ENCODE data around the gene PNPLA8.
A peak's percentile ranks its signal among the peaks of the same experiment; 100 is the strongest.

Gene PNPLA8

DNA sequence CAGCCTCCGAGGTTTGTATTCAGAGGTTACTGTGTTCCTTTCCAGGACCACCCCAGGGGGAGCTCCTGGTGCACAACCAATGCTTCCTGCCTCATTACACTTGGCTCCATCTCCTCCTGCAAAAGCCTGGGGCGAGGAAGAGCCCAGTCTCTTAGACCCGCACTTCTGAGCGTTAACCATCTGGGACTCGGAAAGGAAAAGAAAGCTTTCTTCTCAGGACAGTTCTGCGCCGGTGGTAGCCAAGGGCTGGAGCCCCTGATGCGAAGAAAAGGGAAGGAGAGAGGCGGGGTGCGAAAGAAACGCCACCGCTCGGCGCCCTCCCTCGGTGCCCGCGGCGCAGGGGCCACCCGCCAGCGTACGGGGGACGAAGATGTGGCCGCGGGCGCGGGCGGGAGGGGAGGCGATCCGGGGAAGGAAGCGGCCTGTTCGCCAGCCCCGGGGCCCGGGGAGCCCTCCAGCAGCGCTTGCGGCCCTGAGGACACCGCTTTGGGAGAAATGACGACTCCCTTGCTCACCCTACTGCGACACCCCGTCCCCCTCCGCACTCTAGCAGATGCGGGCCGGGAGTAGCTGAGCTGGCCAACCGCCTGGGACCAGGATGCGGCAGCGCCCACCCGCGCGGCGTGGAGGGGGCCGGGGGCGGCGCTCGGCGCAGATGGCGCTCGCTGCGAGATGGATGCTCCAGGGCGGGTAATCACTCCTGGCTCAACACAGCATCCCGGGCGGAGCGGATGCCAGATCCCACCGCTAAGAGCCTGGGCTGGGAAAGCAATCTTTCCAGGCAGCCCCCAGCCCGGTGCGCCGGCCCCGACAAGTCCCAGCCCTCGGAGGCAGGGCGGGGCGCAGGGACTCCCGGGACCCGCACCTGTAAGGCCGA, 71.0 kb downstream of the PNPLA8 start (continued):
- TF ChIP-seq ZNF366 (tag by site-specific recombination; conservative IDR thresholded peaks at IDR 0.05) = no peak; the same call in 1 of the 2 replicates
- peak; percentile 32; the same call in 1 of the 2 replicates for TF ChIP-seq KLF16 (tag by site-specific recombination; IDR thresholded peaks at IDR 0.05)
- TF ChIP-seq ZNF76 (tag by site-specific recombination; IDR thresholded peaks at IDR 0.05; ENCODE audit: borderline replicate concordance, low read depth) = peak; percentile 52; the same call in 1 of the 2 replicates
- TF ChIP-seq, protein P1, sequence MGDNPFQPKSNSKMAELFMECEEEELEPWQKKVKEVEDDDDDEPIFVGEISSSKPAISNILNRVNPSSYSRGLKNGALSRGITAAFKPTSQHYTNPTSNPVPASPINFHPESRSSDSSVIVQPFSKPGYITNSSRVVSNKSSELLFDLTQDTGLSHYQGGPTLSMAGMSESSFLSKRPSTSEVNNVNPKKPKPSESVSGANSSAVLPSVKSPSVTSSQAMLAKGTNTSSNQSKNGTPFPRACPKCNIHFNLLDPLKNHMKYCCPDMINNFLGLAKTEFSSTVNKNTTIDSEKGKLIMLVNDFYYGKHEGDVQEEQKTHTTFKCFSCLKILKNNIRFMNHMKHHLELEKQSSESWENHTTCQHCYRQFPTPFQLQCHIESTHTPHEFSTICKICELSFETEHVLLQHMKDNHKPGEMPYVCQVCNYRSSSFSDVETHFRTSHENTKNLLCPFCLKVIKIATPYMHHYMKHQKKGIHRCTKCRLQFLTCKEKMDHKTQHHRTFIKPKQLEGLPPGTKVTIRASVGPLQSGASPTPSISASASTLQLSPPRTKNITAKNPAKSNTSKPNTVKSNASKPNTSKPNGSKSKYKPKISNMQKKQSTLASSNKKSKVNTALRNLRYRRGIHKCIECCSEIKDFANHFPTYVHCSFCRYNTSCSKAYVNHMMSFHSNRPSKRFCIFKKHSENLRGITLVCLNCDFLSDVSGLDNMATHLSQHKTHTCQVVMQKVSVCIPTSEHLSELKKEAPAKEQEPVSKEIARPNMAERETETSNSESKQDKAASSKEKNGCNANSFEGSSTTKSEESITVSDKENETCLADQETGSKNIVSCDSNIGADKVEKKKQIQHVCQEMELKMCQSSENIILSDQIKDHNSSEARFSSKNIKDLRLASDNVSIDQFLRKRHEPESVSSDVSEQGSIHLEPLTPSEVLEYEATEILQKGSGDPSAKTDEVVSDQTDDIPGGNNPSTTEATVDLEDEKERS (tag by site-specific recombination; IDR thresholded peaks at IDR 0.05) = no peak
- TF ChIP-seq ZNF302 (tag by site-specific recombination; IDR thresholded peaks at IDR 0.05; ENCODE audit: low read depth) = no peak
- TF ChIP-seq ZNF514 (tag by site-specific recombination; IDR thresholded peaks at IDR 0.05) = no peak
- no peak for TF ChIP-seq ZNF501 (tag by site-specific recombination; IDR thresholded peaks at IDR 0.05)
- TF ChIP-seq SALL2 (tag by site-specific recombination; IDR thresholded peaks at IDR 0.05; ENCODE audit: borderline replicate concordance) = no peak
- TF ChIP-seq, protein P2, sequence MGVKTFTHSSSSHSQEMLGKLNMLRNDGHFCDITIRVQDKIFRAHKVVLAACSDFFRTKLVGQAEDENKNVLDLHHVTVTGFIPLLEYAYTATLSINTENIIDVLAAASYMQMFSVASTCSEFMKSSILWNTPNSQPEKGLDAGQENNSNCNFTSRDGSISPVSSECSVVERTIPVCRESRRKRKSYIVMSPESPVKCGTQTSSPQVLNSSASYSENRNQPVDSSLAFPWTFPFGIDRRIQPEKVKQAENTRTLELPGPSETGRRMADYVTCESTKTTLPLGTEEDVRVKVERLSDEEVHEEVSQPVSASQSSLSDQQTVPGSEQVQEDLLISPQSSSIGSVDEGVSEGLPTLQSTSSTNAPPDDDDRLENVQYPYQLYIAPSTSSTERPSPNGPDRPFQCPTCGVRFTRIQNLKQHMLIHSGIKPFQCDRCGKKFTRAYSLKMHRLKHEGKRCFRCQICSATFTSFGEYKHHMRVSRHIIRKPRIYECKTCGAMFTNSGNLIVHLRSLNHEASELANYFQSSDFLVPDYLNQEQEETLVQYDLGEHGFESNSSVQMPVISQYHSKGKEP (tag by site-specific recombination; IDR thresholded peaks at IDR 0.05) = no peak
- TF ChIP-seq, protein P3, sequence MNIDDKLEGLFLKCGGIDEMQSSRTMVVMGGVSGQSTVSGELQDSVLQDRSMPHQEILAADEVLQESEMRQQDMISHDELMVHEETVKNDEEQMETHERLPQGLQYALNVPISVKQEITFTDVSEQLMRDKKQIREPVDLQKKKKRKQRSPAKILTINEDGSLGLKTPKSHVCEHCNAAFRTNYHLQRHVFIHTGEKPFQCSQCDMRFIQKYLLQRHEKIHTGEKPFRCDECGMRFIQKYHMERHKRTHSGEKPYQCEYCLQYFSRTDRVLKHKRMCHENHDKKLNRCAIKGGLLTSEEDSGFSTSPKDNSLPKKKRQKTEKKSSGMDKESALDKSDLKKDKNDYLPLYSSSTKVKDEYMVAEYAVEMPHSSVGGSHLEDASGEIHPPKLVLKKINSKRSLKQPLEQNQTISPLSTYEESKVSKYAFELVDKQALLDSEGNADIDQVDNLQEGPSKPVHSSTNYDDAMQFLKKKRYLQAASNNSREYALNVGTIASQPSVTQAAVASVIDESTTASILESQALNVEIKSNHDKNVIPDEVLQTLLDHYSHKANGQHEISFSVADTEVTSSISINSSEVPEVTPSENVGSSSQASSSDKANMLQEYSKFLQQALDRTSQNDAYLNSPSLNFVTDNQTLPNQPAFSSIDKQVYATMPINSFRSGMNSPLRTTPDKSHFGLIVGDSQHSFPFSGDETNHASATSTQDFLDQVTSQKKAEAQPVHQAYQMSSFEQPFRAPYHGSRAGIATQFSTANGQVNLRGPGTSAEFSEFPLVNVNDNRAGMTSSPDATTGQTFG (tag by site-specific recombination; IDR thresholded peaks at IDR 0.05; ENCODE audit: borderline replicate concordance) = no peak
- TF ChIP-seq, protein P4, sequence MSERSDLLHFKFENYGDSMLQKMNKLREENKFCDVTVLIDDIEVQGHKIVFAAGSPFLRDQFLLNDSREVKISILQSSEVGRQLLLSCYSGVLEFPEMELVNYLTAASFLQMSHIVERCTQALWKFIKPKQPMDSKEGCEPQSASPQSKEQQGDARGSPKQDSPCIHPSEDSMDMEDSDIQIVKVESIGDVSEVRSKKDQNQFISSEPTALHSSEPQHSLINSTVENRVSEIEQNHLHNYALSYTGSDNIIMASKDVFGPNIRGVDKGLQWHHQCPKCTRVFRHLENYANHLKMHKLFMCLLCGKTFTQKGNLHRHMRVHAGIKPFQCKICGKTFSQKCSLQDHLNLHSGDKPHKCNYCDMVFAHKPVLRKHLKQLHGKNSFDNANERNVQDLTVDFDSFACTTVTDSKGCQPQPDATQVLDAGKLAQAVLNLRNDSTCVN (tag by site-specific recombination; optimal IDR thresholded peaks at IDR 0.05) = peak; percentile 90
- TF ChIP-seq KLF9 (tag by site-specific recombination; IDR thresholded peaks at IDR 0.05; ENCODE audit: low read depth) = no peak; the same call in none of the 2 replicates
- TF ChIP-seq ZNF621 (tag by site-specific recombination; IDR thresholded peaks at IDR 0.05) = no peak
- TF ChIP-seq ZNF544 (tag by site-specific recombination; IDR thresholded peaks at IDR 0.05) = no peak
- TF ChIP-seq, protein P5, sequence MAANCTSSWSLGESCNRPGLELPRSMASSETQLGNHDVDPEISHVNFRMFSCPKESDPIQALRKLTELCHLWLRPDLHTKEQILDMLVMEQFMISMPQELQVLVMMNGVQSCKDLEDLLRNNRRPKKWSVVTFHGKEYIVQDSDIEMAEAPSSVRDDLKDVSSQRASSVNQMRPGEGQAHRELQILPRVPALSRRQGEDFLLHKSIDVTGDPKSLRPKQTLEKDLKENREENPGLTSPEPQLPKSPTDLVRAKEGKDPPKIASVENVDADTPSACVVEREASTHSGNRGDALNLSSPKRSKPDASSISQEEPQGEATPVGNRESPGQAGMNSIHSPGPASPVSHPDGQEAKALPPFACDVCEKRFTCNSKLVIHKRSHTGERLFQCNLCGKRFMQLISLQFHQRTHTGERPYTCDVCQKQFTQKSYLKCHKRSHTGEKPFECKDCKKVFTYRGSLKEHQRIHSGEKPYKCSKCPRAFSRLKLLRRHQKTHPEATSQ (tag by site-specific recombination; IDR thresholded peaks at IDR 0.05) = no peak
- no peak for TF ChIP-seq ZNF549 (tag by site-specific recombination; IDR thresholded peaks at IDR 0.05)
- peak; percentile 48; the same call in 1 of the 2 replicates for TF ChIP-seq ZNF629 (tag by site-specific recombination; IDR thresholded peaks at IDR 0.05)
- TF ChIP-seq ZFP37 (tag by site-specific recombination; IDR thresholded peaks at IDR 0.05) = 0 out of 2 replicates have a peak, but pooled peaks have one; percentile 30
- no peak for TF ChIP-seq ZBTB7A (tag by site-specific recombination; IDR thresholded peaks at IDR 0.05; ENCODE audit: low read depth)
- TF ChIP-seq ZNF248 (tag by site-specific recombination; IDR thresholded peaks at IDR 0.05) = no peak
- no peak for TF ChIP-seq ZNF433 (tag by site-specific recombination; IDR thresholded peaks at IDR 0.05; ENCODE audit: low read depth)
- TF ChIP-seq GLI4 (tag by site-specific recombination; IDR thresholded peaks at IDR 0.05) = no peak
- TF ChIP-seq ZNF660 (tag by site-specific recombination; IDR thresholded peaks at IDR 0.05) = peak; percentile 68
- TF ChIP-seq ZNF133 (tag by site-specific recombination; IDR thresholded peaks at IDR 0.05) = no peak
- TF ChIP-seq SCRT1 (tag by site-specific recombination; IDR thresholded peaks at IDR 0.05; ENCODE audit: borderline replicate concordance) = no peak
- peak; percentile 90 for TF ChIP-seq ZIC2 (tag by site-specific recombination; IDR thresholded peaks at IDR 0.05)
- TF ChIP-seq MZF1 (tag by site-specific recombination; IDR thresholded peaks at IDR 0.05; ENCODE audit: borderline replicate concordance) = no peak
- no peak for TF ChIP-seq ZNF211 (tag by site-specific recombination; IDR thresholded peaks at IDR 0.05; ENCODE audit: low read depth)
- TF ChIP-seq, protein P6, sequence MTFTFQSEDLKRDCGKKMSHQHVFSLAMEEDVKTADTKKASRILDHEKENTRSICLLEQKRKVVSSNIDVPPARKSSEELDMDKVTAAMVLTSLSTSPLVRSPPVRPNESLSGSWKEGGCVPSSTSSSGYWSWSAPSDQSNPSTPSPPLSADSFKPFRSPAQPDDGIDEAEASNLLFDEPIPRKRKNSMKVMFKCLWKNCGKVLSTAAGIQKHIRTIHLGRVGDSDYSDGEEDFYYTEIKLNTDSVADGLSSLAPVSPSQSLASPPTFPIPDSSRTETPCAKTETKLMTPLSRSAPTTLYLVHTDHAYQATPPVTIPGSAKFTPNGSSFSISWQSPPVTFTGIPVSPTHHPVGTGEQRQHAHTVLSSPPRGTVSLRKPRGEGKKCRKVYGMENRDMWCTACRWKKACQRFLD (tag by site-specific recombination; IDR thresholded peaks at IDR 0.05) = no peak

Data from HEK293 (cell line).